ENCODE data around the gene ADAMTS4.

The ADAMTS4 gene

GRCh38 chr1:161214369-161214768 is 15.5 kb upstream of the ADAMTS4 start:
- no peak overlapping the region for H2AK5ac ChIP-seq (ENCODE audit: low read length)
- H3K79me1 ChIP-seq (ENCODE audit: low read length) = peaks cover 11% of the 10 kb centered on the region
- no peak overlapping the region for H2BK5ac ChIP-seq (ENCODE audit: low read depth, low read length, poor library complexity)
- DNase-seq = no peak
- H3K79me2 ChIP-seq (ENCODE audit: control insufficient read depth, insufficient read depth, low read length, poor library complexity) = no peaks in the 10 kb centered on the region
- no peak overlapping the region for H3K4me2 ChIP-seq (ENCODE audit: low read length)
- H2BK12ac ChIP-seq (ENCODE audit: low read length) = no peak overlapping the region
- H3K4me3 ChIP-seq (ENCODE audit: low read depth, low read length) = no peak overlapping the region
- H3K9ac ChIP-seq (ENCODE audit: low read length) = no peak overlapping the region
- no peak overlapping the region for H4K91ac ChIP-seq (ENCODE audit: low read depth, low read length)
- peaks cover 35 to 48% of the 10 kb centered on the region in 2 experiments for H3K36me3 ChIP-seq (ENCODE audit: control insufficient read depth in 1 of 2, insufficient read depth in 2 of 2, low read length in 2 of 2)
- H3K27me3 ChIP-seq (ENCODE audit: insufficient read depth, low read length) = no peaks in the 10 kb centered on the region
- no peak overlapping the region for H3K4ac ChIP-seq (ENCODE audit: low read depth, low read length)
- H3K9me3 ChIP-seq (ENCODE audit: insufficient read depth, low read depth, low read length) = peaks cover 2% of the 10 kb centered on the region
- no peak overlapping the region for H3K27ac ChIP-seq (ENCODE audit: low read depth, low read length)
- no CpG with 5 or more reads among the region's 9 CpGs for WGBS (ENCODE audit: extremely low coverage, insufficient coverage, insufficient read length)
- no peak overlapping the region for H2AFZ ChIP-seq (ENCODE audit: insufficient read depth, low read length, poor library complexity)
- peaks cover 19 to 24% of the 10 kb centered on the region in 2 experiments for H3K4me1 ChIP-seq (ENCODE audit: control insufficient read depth in 1 of 2, insufficient read depth in 2 of 2, low read length in 2 of 2)
- no peak overlapping the region for H3K23ac ChIP-seq (ENCODE audit: low read length)
- H4K8ac ChIP-seq (ENCODE audit: low read depth, low read length) = no peak overlapping the region
- H3K14ac ChIP-seq (ENCODE audit: low read length) = no peak overlapping the region
- no peak overlapping the region for H2BK120ac ChIP-seq (ENCODE audit: insufficient read depth, low read length, poor library complexity)
- no peak overlapping the region for H3K18ac ChIP-seq (ENCODE audit: low read length)
- no peak overlapping the region for H4K12ac ChIP-seq (ENCODE audit: low read depth, low read length)

GRCh38 chr1:161209790-161210409 is 11.0 kb upstream of the ADAMTS4 start:
- Histone ChIP-seq H3K18ac (ENCODE audit: low read length) (no peak overlapping the region), H3K4me1 (ENCODE audit: control insufficient read depth in 1 of 2, insufficient read depth in 2 of 2, low read length in 2 of 2) (peaks cover 0 to under 1% of the 10 kb centered on the region in 2 experiments), H3K9ac (ENCODE audit: low read length) (no peak overlapping the region), H3K79me1 (ENCODE audit: low read length) (no peaks in the 10 kb centered on the region), H3K9me3 (ENCODE audit: insufficient read depth, low read depth, low read length) (peaks cover 2% of the 10 kb centered on the region), H3K79me2 (ENCODE audit: control insufficient read depth, insufficient read depth, low read length, poor library complexity) (no peaks in the 10 kb centered on the region), H3K23ac (ENCODE audit: low read length) (no peak overlapping the region), H3K27ac (ENCODE audit: low read depth, low read length) (no peak overlapping the region), H3K4me2 (ENCODE audit: low read length) (no peak overlapping the region), H3K14ac (ENCODE audit: low read length) (no peak overlapping the region), H3K36me3 (ENCODE audit: control insufficient read depth in 1 of 2, insufficient read depth in 2 of 2, low read length in 2 of 2) (peaks cover 44 to 62% of the 10 kb centered on the region in 2 experiments), H2BK5ac (ENCODE audit: low read depth, low read length, poor library complexity) (no peak overlapping the region), H3K4me3 (ENCODE audit: low read depth, low read length) (no peak overlapping the region), H4K91ac (ENCODE audit: low read depth, low read length) (no peak overlapping the region), H4K8ac (ENCODE audit: low read depth, low read length) (no peak overlapping the region), H2AFZ (ENCODE audit: insufficient read depth, low read length, poor library complexity) (no peak overlapping the region), H2BK12ac (ENCODE audit: low read length) (no peak overlapping the region), H2BK120ac (ENCODE audit: insufficient read depth, low read length, poor library complexity) (no peak overlapping the region), H2AK5ac (ENCODE audit: low read length) (no peak overlapping the region), H4K12ac (ENCODE audit: low read depth, low read length) (no peak overlapping the region), H3K4ac (ENCODE audit: low read depth, low read length) (no peak overlapping the region), H3K27me3 (ENCODE audit: insufficient read depth, low read length) (no peaks in the 10 kb centered on the region)
- DNase-seq = peak; percentile 74 to 88
- no CpG with 5 or more reads among the region's 11 CpGs for WGBS (ENCODE audit: extremely low coverage, insufficient coverage, insufficient read length)

GRCh38 chr1:161207173-161207572 is 8.3 kb upstream of the ADAMTS4 start:
- H4K12ac ChIP-seq (ENCODE audit: low read depth, low read length) = no peak overlapping the region
- H3K4me2 ChIP-seq (ENCODE audit: low read length) = no peak overlapping the region
- no peak for DNase-seq
- no peak overlapping the region for H3K18ac ChIP-seq (ENCODE audit: low read length)
- no peak overlapping the region for H3K27ac ChIP-seq (ENCODE audit: low read depth, low read length)
- H4K91ac ChIP-seq (ENCODE audit: low read depth, low read length) = no peak overlapping the region
- no peak overlapping the region for H3K14ac ChIP-seq (ENCODE audit: low read length)
- no peaks in the 10 kb centered on the region for H3K9me3 ChIP-seq (ENCODE audit: insufficient read depth, low read depth, low read length)
- H3K23ac ChIP-seq (ENCODE audit: low read length) = no peak overlapping the region
- H2AK5ac ChIP-seq (ENCODE audit: low read length) = no peak overlapping the region
- no peak overlapping the region for H2BK120ac ChIP-seq (ENCODE audit: insufficient read depth, low read length, poor library complexity)
- H3K4me3 ChIP-seq (ENCODE audit: low read depth, low read length) = no peak overlapping the region
- H4K8ac ChIP-seq (ENCODE audit: low read depth, low read length) = no peak overlapping the region
- no CpG with 5 or more reads among the region's 8 CpGs for WGBS (ENCODE audit: extremely low coverage, insufficient coverage, insufficient read length)
- no peak overlapping the region for H2AFZ ChIP-seq (ENCODE audit: insufficient read depth, low read length, poor library complexity)
- no peak overlapping the region for H2BK5ac ChIP-seq (ENCODE audit: low read depth, low read length, poor library complexity)
- no peak overlapping the region for H3K9ac ChIP-seq (ENCODE audit: low read length)
- peaks cover 4% of the 10 kb centered on the region for H3K79me2 ChIP-seq (ENCODE audit: control insufficient read depth, insufficient read depth, low read length, poor library complexity)
- H3K4ac ChIP-seq (ENCODE audit: low read depth, low read length) = no peak overlapping the region
- H3K4me1 ChIP-seq (ENCODE audit: control insufficient read depth in 1 of 2, insufficient read depth in 2 of 2, low read length in 2 of 2) = peaks cover 3 to 4% of the 10 kb centered on the region in 2 experiments
- peaks cover 5% of the 10 kb centered on the region for H3K79me1 ChIP-seq (ENCODE audit: low read length)
- peaks cover 33 to 40% of the 10 kb centered on the region in 2 experiments for H3K36me3 ChIP-seq (ENCODE audit: control insufficient read depth in 1 of 2, insufficient read depth in 2 of 2, low read length in 2 of 2)
- no peaks in the 10 kb centered on the region for H3K27me3 ChIP-seq (ENCODE audit: insufficient read depth, low read length)
- no peak overlapping the region for H2BK12ac ChIP-seq (ENCODE audit: low read length)

- Histone ChIP-seq H3K4me2 (ENCODE audit: low read length) (no peak overlapping the region), H3K14ac (ENCODE audit: low read length) (no peak overlapping the region), H3K9ac (ENCODE audit: low read length) (no peak overlapping the region), H3K9me3 (ENCODE audit: insufficient read depth, low read depth, low read length) (no peaks in the 10 kb centered on the region), H3K27me3 (ENCODE audit: insufficient read depth, low read length) (no peaks in the 10 kb centered on the region), H2BK120ac (ENCODE audit: insufficient read depth, low read length, poor library complexity) (no peak overlapping the region), H2AK5ac (ENCODE audit: low read length) (no peak overlapping the region), H4K8ac (ENCODE audit: low read depth, low read length) (no peak overlapping the region), H3K4ac (ENCODE audit: low read depth, low read length) (no peak overlapping the region), H2AFZ (ENCODE audit: insufficient read depth, low read length, poor library complexity) (no peak overlapping the region), H3K79me2 (ENCODE audit: control insufficient read depth, insufficient read depth, low read length, poor library complexity) (peaks cover 4% of the 10 kb centered on the region), H3K79me1 (ENCODE audit: low read length) (peaks cover 7% of the 10 kb centered on the region), H4K91ac (ENCODE audit: low read depth, low read length) (no peak overlapping the region), H3K18ac (ENCODE audit: low read length) (no peak overlapping the region), H3K4me1 (ENCODE audit: control insufficient read depth in 1 of 2, insufficient read depth in 2 of 2, low read length in 2 of 2) (peaks cover 5 to 7% of the 10 kb centered on the region in 2 experiments), H3K36me3 (ENCODE audit: control insufficient read depth in 1 of 2, insufficient read depth in 2 of 2, low read length in 2 of 2) (peaks cover 29 to 35% of the 10 kb centered on the region in 2 experiments), H2BK12ac (ENCODE audit: low read length) (no peak overlapping the region), H3K23ac (ENCODE audit: low read length) (no peak overlapping the region), H3K4me3 (ENCODE audit: low read depth, low read length) (no peak overlapping the region), H4K12ac (ENCODE audit: low read depth, low read length) (no peak overlapping the region), H3K27ac (ENCODE audit: low read depth, low read length) (no peak overlapping the region), H2BK5ac (ENCODE audit: low read depth, low read length, poor library complexity) (no peak overlapping the region)
- DNase-seq = no peak
- WGBS (ENCODE audit: extremely low coverage, insufficient coverage, insufficient read length) = no CpG with 5 or more reads among the region's 12 CpGs
These were observed 7.7 kb upstream of the ADAMTS4 start for GRCh38 chr1:161206411-161207140.
